Kidney capillary endothelial cell (primary cell): ENCODE data around the gene ARPP21.
"Not testable (repeated sequence)": the region's sequence is repeated elsewhere in the genome, so short reads cannot be mapped to it uniquely, and the experiment has no call there.

Source experiments
- DNase-seq: peaks from one replicate; pipeline ENCODE4 v3.0.0-alpha.2; 2018; ENCODE audit warnings: low spot score

Gene ARPP21

GRCh38 chr3:35639254-35640186 lies at the start of gene ARPP21:
Gene ARPP21 (plus strand): TSS chr3:35639525. CDS start chr3:35681752, 42,227 bp downstream.
- peak; percentile 24 for DNase-seq

DNA sequence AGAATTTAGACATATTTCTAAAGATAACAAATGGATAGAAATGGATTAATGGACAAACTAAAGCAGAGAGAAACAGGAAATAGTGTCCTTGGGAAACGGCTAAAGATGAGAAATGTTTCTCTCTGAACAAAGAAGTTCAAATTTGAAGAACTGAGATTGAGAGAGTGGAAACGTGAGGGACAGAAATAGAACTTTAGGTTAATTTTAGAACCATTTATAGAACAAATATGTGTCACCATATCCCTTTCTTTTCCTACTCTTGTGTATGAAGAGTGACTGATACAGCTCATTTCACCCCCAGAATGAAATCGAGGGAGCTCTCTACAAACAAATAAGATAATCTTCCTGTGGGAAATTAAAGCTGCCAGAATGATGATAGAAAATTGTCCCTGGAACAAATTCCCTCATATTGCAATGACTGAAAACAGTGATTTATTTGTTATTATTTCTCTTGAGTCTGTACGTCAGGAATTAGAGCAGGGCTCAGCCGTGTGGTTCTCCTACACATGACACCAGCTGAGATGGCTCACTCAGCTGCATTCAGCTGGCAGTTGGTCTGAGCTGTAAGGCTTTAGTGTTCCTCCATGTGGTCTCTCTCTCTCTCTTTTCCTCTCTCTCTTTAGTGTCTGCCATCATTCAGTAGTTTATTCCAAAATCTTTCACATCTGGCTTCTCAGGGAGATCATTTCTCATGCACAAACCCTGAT lies 46.6 kb upstream of the ARPP21 start:
- DNase-seq = no peak

DNA sequence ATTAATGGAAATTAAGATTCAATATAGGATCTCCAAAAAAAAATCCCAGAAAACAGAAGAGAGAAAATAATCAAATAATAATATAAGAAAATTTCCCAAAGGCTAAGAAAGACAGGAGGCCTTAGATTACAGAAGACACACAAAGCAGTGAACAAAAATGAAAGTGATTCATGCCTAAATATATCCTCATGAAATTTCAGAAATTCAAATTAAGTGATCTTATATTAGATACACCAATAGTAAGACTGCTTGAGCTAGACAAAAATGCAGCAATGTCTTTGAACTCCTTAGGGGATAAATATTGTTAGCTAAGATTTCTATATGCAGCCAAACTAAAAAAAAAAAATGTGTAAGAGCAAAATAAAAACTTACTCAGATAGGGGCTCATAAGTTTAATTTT lies 44.6 kb upstream of the ARPP21 start:
- DNase-seq = no peak

DNA sequence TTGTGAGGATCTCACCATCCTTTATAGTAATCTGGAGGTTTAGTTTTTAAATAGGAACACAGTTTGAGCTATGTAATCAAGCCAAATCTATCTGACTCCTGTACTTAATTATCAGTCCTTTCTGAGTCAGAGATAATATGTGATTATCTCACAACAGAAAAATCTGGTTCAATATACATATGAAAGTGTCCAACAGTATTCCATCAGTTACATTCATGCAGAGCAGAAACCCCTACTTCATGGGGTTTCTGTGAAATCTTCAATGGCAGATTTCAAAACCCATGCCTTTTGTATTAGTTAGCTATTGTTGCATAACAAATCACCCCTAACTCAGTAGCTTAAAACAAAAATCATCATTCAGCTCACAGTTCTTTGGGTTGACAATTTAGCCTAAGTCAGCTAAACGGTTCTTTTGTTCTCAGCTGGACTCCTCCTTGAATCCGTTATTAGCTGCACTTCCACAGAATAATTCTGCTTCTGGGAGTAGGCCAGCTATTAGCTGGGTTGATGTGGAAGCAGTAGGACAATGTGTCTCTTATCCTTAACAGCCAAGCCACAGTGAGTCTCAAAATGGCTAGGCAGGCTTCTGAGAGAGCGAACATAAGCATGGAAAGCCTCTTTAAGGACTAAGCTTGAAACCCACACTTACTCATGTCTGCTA lies 42.9 kb upstream of the ARPP21 start:
- DNase-seq = no peak

DNA sequence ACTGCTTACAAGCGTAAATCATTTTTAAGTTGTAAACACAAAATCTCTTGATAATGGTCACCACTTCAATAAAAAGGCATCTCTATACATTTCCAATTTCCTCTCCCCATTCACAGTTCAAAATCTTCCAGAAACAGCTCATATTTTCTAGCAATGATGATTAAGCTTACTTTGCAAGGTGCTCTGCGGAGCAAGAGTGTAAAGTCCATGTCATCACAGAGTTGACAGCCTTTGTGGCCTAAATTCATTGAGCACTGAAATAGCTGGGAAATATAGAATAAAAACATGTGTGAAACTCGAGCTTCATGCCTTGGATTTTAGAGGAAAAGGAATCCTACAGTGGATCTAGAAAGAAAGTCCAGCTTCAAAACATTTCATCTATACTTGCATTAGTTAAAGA lies 41.8 kb upstream of the ARPP21 start:
- DNase-seq = no peak

DNA sequence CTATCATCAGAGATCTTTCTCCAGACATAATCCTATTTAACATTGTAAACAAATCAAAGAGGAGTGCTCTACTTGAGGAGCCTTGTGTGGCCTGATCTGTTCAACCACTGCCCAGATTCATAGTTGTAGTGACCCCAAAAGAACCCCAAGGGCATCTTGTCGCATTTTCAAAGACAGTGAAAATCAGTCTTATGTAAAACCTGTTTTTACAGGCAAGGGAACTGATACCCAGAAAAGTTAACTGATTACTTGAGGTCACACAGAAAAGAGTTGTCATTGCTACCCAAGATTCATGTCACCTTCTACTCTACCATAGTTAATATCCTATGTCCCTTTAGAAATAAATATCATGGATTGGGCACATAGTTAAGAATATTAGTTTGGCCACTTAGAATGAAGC lies 40.5 kb upstream of the ARPP21 start:
- no peak for DNase-seq

DNA sequence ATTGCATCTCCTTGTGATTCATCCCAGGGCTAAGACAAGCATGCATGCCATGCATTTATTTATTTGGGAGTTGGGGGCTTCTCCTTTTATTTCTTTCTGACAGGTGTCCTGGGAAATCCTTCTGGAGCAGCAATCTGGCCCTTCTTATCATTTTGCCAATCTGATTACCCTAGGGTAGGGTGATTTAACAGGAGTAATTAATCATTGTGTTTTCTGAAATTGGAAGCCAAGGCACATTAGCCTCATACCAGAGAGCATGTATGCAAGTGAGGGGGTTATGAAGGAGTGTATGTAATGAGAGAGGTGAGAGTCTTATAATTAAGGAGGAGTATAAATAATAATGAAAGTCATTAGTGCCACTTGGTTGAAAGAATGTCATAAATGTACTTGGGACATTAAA lies 37.4 kb upstream of the ARPP21 start:
- DNase-seq = no peak

GRCh38 chr3:35602395-35602936 lies 36.9 kb upstream of the ARPP21 start:
- no peak for DNase-seq

GRCh38 chr3:35616346-35616745 lies 23.0 kb upstream of the ARPP21 start:
- no peak for DNase-seq

DNA sequence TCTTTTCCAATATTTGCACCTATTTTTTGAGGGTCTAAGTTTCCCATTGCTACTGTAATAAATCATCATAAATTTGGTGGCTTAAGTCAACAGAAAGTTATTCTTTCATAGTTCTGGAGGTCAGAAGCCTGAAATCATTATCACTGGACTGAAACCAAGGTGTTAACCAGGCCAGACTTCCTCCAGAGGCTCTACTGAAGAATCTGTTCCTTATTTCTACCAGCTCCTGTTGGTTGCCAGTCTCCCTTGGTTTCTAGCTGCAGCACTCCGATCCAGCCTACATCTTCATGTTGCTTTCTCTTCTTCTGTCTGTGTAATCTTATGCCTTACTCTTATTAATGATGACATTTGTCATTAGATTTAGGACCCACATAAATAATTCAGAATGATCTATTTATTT lies 22.0 kb upstream of the ARPP21 start:
- DNase-seq = no peak

DNA sequence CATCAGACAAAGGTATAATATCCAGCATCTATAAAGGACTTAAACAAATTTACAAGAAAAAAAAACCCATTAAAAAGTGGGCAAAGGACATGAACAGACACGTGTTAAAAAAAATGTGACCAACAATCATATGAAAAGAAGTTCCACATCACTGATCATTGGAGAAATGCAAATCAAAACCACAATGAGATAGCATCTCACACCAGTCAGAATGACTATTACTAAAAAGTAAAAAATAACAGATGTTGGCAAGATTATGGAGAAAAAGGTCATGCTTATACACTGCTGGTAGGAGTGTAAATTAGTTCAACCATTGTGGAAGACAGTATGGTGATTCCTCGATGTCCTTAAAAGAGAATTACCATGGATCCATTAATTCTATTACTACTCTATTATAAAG lies 19.1 kb upstream of the ARPP21 start:
- not testable (repeated sequence) for DNase-seq

- DNase-seq = no peak
Observed at GRCh38 chr3:35624698-35625097, 14.6 kb upstream of the ARPP21 start.

GRCh38 chr3:35633332-35634124 lies 5.8 kb upstream of the ARPP21 start:
- DNase-seq = no peak

GRCh38 chr3:35635407-35635806 lies 3.9 kb upstream of the ARPP21 start:
- no peak for DNase-seq

GRCh38 chr3:35635926-35636683 lies 3.2 kb upstream of the ARPP21 start:
- DNase-seq = no peak

- no peak for DNase-seq
Observed at GRCh38 chr3:35638251-35638979, 910 bp upstream of the ARPP21 start.

DNA sequence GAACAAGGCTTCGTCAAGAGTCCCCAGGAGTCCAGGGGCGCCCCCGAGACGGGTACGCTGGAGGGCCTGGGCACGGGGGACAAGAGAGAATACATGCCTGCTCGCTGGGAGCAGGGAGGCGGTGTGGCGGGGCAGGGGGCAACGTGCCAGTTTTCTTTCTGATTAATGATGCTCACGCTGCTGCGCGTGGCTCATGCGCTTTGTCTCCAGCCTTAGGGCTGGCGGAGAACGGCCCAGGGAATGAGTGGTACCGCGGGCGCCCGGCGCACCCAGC lies 408 bp upstream of the ARPP21 start:
- DNase-seq = no peak

DNA sequence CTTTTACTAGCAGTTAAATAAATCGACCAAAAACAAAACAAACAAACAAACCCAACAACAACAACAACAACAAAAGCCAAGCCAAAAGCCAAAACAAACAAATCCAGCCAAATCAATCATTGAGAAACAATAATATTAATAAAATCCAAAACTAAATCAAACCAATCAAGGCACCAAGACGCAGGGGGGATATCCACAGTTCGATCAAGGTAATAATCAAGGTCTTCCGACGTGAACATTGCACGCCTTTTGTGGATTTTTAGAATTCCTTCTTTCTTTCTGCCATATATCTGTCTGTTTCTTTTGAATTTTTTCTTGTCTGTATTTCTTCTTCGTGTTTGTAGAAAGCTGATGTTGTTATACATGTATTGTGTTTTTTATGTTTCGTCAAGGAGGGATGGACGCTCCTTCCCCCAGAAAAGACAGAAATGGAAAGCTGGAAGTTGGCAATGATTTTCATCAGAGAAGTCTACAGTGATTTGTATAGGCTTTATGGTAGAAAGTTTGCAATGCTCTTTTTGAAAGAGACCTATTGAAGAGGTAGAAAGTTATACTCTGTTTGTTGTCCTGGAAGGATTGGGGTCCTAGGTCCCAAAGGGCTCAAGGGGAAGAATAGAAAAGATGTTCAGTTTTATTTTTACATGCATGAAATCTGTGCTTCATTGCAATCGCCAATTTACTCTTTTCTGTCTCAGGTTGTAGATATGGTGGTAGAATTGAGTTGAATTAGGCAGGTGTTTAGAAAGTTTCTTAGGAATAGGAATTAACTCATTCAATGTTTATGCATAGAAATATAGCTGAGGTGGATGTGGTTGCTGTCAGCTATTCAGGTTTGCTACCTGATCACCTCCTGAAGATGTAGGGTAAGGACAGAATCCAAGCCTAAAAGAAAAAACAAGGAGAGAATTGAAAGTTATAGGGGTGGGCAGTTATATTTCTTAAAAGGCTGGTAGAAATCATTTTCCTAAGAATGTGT lies 1.2 kb downstream of the ARPP21 start:
- DNase-seq = no peak

GRCh38 chr3:35641331-35641730 lies 2.0 kb downstream of the ARPP21 start:
- no peak for DNase-seq
